Upper lobe of left lung (tissue), 6 donors: Measurements from ENCODE around the gene CEP78. TPM values are rescaled to one million over a fixed set of nuclear protein-coding genes. Genes with fewer than 3 reads are reported as not detected.
A peak's percentile ranks its signal among the peaks of the same experiment; 100 is the strongest.

Experiments used
- ATAC-seq, 2 donors: fragments of 200-7000 bp; cut with Tn5 transposase; one replicate each; pipeline ENCODE4 v1.9.1; 2022; ENCODE audit warnings: mild to moderate bottlenecking in 2 of 2, moderate library complexity in 2 of 2; ENCODE audit not compliant: low FRiP score in 2 of 2
- DNase-seq, 2 donors: peaks; one replicate each; pipeline ENCODE4 v3.0.0-alpha.2; 2019 to 2020
- H3K27ac ChIP-seq, 4 donors: fragments of 200-600 bp; sonication (generic); one replicate each; pipeline ENCODE4 v1.5.1; 2016 to 2019
- H3K27me3 ChIP-seq, 4 donors: fragments of 200-600 bp; sonication (generic); one replicate each; pipeline ENCODE4 v1.5.1; 2017 to 2019
- H3K36me3 ChIP-seq, 4 donors: fragments of 200-600 bp; sonication (generic); one replicate each; pipeline ENCODE4 v1.5.1; 2016 to 2019
- H3K4me1 ChIP-seq, 4 donors: fragments of 200-600 bp; sonication (generic); one replicate each; pipeline ENCODE4 v1.5.1; 2018 to 2019
- H3K4me3 ChIP-seq, 4 donors: fragments of 200-600 bp; sonication (generic); one replicate each; pipeline ENCODE4 v1.5.1; 2017 to 2019; ENCODE audit warnings: mild to moderate bottlenecking in 2 of 4, moderate library complexity in 1 of 4
- H3K9me3 ChIP-seq, 4 donors: fragments of 200-600 bp; sonication (generic); one replicate each; pipeline ENCODE4 v1.5.1; 2018 to 2019
- EP300 ChIP-seq, 4 donors: sonication (generic); formaldehyde crosslinking; IDR thresholded peaks; one replicate each; pipeline ENCODE4 v1.5.1; 2017; ENCODE audit warnings: antibody characterized with exemption in 4 of 4, control low read depth in 2 of 4
- POLR2A ChIP-seq, 4 donors: fragments of 450-650 bp; IDR thresholded peaks; one replicate each; pipeline ENCODE4 v1.5.1; 2016 to 2017; ENCODE audit warnings: antibody characterized with exemption in 4 of 4, mild to moderate bottlenecking in 2 of 4
- POLR2AphosphoS5 ChIP-seq, 2 donors: sonication (generic); formaldehyde crosslinking; IDR thresholded peaks; one replicate each; pipeline ENCODE4 v1.5.1; 2017; ENCODE audit warnings: antibody characterized with exemption in 2 of 2
- WGBS, 2 donors: methylation state at CpG; one replicate each; pipeline ENCODE4 v1.1.5; 2017 to 2018; 5-methylcytosine and 5-hydroxymethylcytosine counted together
- total RNA-seq, 6 donors: library from RNA; depleted of rRNA in 4 of 6; stranded (reverse); fragments of >200 nt in 4 of 6; gene quantifications; one replicate each; pipeline versions ENCODE4 v1.1.0 to v1.2.1, GENCODE V29; 2016 to 2021
- TF ChIP-seq, protein P1 (sequence below), 6 experiments: fragments of 450-650 bp in 4 of 6; fragments of 200-600 bp in 2 of 6; sonication (generic) in 2 of 6; IDR thresholded peaks; one replicate each; pipeline ENCODE4 v1.5.1; 2016 to 2019; ENCODE audit warnings: antibody characterized with exemption in 6 of 6
- donor health status: DM: no; HTN: no; CAD: no; lungs with moderate emphysema.
- donor health status: DM: no; HTN: yes; CAD: no; lungs with severe emphysema.

CEP78 gene
- total RNA-seq, 6 donors from 2014 or later = 7.3 to 26.4 (median 11.9) TPM

DNA sequence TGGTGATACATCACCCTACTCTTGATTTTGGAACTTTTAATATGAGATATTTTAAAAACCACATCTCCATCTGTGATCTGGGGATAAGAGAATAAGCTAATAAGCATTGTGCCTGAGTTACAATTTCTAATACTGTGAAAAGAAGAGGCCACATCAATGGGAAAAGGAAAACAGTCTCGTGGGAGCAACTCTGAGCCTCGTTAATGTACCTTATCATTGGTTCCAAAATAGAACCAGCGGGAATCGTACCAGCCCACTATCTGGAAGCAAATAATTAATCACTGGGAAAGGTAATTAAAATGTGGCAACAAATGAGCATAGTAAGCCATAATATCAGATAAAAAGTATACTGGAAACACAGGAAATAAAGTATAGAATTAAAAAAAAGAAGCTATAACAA, 28.0 kb upstream of the CEP78 start:
- Histone ChIP-seq H3K27ac (no peak overlapping the region), H3K36me3 (no peaks in the 10 kb centered on the region), H3K27me3 (no peaks in the 10 kb centered on the region), H3K9me3 (no peaks in the 10 kb centered on the region), H3K4me3 (no peak overlapping the region), H3K4me1 (no peaks in the 10 kb centered on the region)
- 61 to 66% methylated on average over 4 of the region's 4 CpGs for WGBS, 2 donors
- DNase-seq = no peak
- TF ChIP-seq POLR2A (IDR thresholded peaks at IDR 0.05) (no peak), EP300 (IDR thresholded peaks at IDR 0.05) (no peak)
- no peak for ATAC-seq

DNA sequence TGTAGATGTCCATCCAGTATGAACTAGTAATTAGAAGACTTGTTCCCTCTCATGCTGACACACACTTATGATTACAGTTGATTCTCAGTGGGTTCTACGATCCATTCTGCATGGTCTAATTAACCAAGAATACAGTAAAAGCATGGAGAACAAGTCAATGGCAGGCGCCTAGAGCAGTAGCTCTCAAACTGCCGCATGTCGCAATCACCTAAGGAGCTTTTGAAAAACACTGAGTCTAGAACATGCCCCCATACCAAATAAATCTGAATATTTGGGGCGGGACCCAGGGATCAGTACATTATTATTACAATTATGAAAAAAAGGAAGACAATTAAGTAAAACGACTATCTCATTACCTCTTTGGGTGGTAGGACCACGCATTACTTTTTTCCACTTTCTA, 26.7 kb upstream of the CEP78 start:
- Histone ChIP-seq H3K4me3 (no peak overlapping the region), H3K9me3 (no peaks in the 10 kb centered on the region), H3K36me3 (no peaks in the 10 kb centered on the region), H3K27ac (no peak overlapping the region), H3K4me1 (no peaks in the 10 kb centered on the region), H3K27me3 (no peaks in the 10 kb centered on the region)
- DNase-seq = no peak
- no peak for TF ChIP-seq POLR2A (IDR thresholded peaks at IDR 0.05)
- no peak for TF ChIP-seq EP300 (IDR thresholded peaks at IDR 0.05)
- TF ChIP-seq POLR2AphosphoS5 (IDR thresholded peaks at IDR 0.05) = no peak
- TF ChIP-seq, protein P1, sequence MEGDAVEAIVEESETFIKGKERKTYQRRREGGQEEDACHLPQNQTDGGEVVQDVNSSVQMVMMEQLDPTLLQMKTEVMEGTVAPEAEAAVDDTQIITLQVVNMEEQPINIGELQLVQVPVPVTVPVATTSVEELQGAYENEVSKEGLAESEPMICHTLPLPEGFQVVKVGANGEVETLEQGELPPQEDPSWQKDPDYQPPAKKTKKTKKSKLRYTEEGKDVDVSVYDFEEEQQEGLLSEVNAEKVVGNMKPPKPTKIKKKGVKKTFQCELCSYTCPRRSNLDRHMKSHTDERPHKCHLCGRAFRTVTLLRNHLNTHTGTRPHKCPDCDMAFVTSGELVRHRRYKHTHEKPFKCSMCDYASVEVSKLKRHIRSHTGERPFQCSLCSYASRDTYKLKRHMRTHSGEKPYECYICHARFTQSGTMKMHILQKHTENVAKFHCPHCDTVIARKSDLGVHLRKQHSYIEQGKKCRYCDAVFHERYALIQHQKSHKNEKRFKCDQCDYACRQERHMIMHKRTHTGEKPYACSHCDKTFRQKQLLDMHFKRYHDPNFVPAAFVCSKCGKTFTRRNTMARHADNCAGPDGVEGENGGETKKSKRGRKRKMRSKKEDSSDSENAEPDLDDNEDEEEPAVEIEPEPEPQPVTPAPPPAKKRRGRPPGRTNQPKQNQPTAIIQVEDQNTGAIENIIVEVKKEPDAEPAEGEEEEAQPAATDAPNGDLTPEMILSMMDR (IDR thresholded peaks at IDR 0.05) = no peak
- 88 to 98% methylated on average over 7 of the region's 7 CpGs for WGBS, 2 donors
- ATAC-seq = no peak

DNA sequence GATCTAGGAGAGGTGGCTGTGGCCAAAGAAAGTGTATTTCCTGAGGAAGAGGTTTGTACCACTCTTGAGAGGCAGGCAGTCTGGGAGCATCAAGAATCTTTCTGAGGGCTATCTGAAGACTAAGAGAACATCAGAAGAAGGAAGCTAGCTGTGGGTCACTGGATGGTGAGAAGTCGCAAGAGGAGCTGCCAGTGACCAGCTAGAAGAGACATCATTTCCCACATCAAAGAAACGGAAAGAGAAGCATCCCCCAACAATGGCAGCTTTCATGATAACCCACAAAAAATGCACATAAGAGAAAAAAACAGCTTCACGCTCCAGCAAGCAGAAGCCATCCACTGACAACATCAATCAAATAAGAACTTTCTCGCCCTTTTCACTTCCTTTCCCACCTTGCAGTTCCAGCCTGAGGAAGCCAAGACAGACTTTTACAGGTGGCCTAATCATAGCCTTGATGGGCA, 25.0 kb upstream of the CEP78 start:
- 85 to 93% methylated on average over 4 of the region's 4 CpGs for WGBS, 2 donors
- H3K9me3 ChIP-seq = no peaks in the 10 kb centered on the region
- no peaks in the 10 kb centered on the region for H3K27me3 ChIP-seq
- H3K4me3 ChIP-seq = no peak overlapping the region
- H3K27ac ChIP-seq = no peak overlapping the region
- H3K4me1 ChIP-seq = no peaks in the 10 kb centered on the region
- DNase-seq (no peak), ATAC-seq (no peak)
- TF ChIP-seq POLR2A (IDR thresholded peaks at IDR 0.05) (no peak), EP300 (IDR thresholded peaks at IDR 0.05) (no peak), POLR2AphosphoS5 (IDR thresholded peaks at IDR 0.05) (no peak)
- TF ChIP-seq, protein P1 (IDR thresholded peaks at IDR 0.05) = no peak
- H3K36me3 ChIP-seq = no peaks in the 10 kb centered on the region

DNA sequence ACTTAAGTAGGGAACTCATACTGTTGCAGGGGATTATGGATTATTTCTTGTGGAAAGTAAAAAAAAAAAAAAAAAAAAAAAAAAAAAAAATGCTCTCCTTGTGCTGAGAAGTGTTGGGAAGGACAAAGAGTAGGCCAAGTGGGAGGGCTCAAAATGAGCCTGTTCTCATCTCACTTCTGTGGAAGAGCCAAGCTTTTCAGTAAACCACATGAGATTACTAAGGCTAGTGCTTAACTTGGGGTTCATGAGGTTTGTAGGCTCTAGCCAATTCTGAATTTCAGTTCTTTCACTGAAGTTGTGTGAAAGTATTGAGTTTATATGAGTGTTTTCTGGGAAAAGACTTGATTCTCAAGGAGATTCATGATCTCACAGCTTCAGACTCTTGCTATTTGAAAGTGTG, 23.0 kb upstream of the CEP78 start:
- ATAC-seq = no peak
- H3K27ac ChIP-seq = no peak overlapping the region
- no peaks in the 10 kb centered on the region for H3K4me1 ChIP-seq
- TF ChIP-seq POLR2A (IDR thresholded peaks at IDR 0.05) (no peak), EP300 (IDR thresholded peaks at IDR 0.05) (no peak), POLR2AphosphoS5 (IDR thresholded peaks at IDR 0.05) (no peak)
- TF ChIP-seq, protein P1 (IDR thresholded peaks at IDR 0.05) = no peak
- no peak for DNase-seq
- H3K36me3 ChIP-seq = no peaks in the 10 kb centered on the region
- no peaks in the 10 kb centered on the region for H3K27me3 ChIP-seq
- no peaks in the 10 kb centered on the region for H3K9me3 ChIP-seq
- no peak overlapping the region for H3K4me3 ChIP-seq

DNA sequence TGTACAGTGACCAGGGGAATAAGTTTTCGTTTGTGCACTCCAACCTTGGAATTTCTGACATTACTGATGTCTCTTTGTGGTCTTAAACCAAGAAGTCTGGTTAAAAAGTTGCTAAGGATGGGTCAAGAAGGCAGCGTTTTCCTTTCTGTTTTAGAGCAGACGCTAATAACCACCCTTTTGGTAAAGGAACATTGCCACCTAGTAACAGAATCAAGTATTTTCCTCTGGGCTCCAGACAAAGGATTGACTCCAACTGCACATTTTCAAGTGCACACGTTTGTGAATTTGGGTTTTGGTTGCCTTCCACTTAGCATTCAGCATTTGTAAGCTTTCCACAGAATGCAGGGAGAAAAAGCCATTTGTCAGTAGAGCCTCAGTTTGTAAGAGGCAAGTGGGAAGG, 22.2 kb upstream of the CEP78 start:
- no peak overlapping the region for H3K27ac ChIP-seq
- no peak for DNase-seq
- no peak overlapping the region for H3K4me3 ChIP-seq
- no peaks in the 10 kb centered on the region for H3K36me3 ChIP-seq
- no peaks in the 10 kb centered on the region for H3K9me3 ChIP-seq
- 13% methylated on average over 4 of the region's 4 CpGs for WGBS, 2 donors
- peak in 1 of 2 donors; percentile 65 for ATAC-seq
- TF ChIP-seq, protein P1 (IDR thresholded peaks at IDR 0.05) = peak; percentile 16 to 55 (median 38)
- TF ChIP-seq POLR2AphosphoS5 (IDR thresholded peaks at IDR 0.05) = no peak
- H3K4me1 ChIP-seq = no peaks in the 10 kb centered on the region
- no peaks in the 10 kb centered on the region for H3K27me3 ChIP-seq
